ENCODE measurements around the gene CCR3. TPM values are rescaled to one million over a fixed set of nuclear protein-coding genes. Genes with fewer than 3 reads are reported as not detected.

The CCR3 gene
- total RNA-seq, 1 experiment from 2014 or later: not detected

DNA sequence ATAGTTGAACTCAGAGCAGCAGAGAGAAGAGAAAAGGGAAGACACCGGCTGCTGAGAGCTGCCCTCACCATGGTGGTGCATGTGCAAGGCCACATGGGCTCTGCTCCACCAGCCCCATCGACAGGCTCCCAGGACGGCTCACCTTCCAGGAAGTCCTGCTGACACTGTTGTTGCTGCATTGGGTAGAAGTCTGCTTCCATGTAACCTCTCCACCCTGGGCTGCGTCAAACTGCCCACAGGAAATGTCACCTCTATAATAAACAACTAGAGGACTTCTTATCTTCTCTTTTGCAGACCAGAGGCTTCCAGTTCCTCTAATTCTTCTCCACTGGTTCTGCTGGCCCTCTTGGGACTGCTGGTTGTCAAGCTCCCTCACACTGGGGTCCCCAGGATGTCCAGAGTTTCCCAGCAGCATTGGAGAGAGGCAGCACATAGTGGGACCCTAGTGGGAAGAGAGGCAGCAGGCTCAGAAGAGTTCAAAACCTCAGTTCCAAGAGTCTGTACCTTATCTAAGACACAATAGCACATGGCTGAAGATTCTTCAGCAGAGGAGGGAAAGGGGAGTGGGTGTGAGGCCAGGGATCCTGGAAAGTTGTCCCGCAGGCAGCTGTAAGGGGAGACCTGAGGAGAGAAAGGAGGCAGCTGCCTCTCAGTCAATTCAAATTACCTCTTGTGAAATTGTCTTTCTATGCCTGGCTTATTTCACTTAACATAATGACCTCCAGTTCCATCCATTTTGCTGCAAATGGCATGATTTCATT is 5.8 kb upstream of the CCR3 start:
- Histone ChIP-seq H3K36me3 (no peaks in the 10 kb centered on the region), H3K9me3 (replicated peaks) (no peaks in the 10 kb centered on the region; the same call in 1 of the 2 replicates), H3K27ac (no peak overlapping the region), H3K27me3 (peaks cover 4% of the 10 kb centered on the region; the same call in 1 of the 2 replicates), H3K4me3 (no peak overlapping the region), H3K4me1 (no peaks in the 10 kb centered on the region)
- no peak for DNase-seq

DNA sequence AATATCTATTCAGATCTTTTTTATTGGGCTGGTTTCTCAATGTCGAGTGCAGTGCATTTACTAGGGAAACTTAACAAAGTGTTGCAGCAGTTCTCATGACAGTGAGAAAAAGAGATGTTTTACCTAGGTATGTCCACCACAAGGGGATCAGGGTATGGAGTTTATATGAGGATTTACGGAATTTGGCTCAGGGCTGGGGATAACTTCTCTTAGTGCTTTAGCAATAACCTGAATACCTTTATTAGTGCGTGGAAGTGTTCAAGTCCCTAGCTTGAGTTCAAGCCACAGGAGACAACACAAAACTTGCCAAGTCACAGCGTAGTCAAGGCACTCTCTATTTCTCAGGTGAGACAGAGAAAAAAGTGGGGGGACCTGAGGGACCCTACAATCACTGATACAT is 3.9 kb upstream of the CCR3 start:
- H3K27ac ChIP-seq: no peak overlapping the region
- no peaks in the 10 kb centered on the region for H3K4me1 ChIP-seq
- H3K4me3 ChIP-seq: no peak overlapping the region
- peaks cover 4% of the 10 kb centered on the region; the same call in 1 of the 2 replicates for H3K27me3 ChIP-seq
- H3K9me3 ChIP-seq (replicated peaks): no peaks in the 10 kb centered on the region; the same call in 1 of the 2 replicates
- H3K36me3 ChIP-seq: no peaks in the 10 kb centered on the region
- no peak for DNase-seq

DNA sequence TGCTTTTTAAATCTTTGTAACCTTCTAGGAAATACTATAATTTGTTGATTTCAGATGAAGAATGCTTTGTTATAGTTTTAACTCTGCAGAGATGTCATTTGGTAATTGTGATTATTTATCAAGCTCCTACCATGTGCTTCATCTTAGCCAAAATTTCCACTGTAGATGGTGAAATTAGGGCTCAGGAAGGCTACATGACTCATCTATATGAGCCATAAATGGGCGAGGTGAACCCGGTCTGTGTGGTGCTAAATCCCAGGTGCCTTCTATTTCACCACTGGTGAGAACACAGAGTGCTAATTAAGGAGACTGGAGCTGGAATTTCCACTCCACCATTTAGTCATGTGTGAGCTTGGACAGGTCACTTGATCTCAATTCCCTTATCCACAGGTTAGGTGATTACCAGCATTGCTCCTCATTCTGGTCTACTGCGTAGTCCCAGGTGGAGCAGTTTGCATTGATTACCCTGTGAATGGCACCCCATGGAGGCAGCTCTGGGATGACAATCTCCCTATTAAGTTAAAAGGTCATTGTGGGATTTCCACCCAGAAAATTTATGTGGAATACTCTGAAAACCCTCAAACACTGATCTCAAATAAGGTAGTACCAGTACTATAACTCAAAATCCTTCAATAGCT is 2.8 kb upstream of the CCR3 start:
- no peak for DNase-seq
- Histone ChIP-seq H3K27me3 (peaks cover 4% of the 10 kb centered on the region; the same call in 1 of the 2 replicates), H3K27ac (no peak overlapping the region), H3K36me3 (no peaks in the 10 kb centered on the region), H3K4me1 (no peaks in the 10 kb centered on the region), H3K9me3 (replicated peaks) (no peaks in the 10 kb centered on the region; the same call in 1 of the 2 replicates), H3K4me3 (no peak overlapping the region)

DNA sequence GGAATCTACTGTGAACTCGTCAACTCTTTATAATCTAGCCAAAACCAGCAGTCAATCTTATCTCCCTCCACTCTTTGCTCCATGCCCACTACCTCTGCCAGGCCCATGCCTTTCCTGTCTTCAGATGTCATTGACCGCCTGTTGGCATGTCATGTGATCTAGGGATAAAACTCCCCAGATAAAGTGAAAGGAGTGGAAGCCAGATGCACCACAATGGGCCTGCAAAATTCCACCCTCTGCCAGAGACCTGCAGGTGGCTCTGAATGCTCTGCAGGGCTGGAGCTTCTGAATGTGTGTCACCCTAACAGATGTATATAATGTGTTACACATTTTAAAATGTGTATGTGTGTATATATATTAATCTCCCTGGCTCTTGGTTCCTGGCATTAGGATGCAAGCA is 2.3 kb upstream of the CCR3 start:
- H3K27me3 ChIP-seq: peaks cover 4% of the 10 kb centered on the region; the same call in 1 of the 2 replicates
- no peak for DNase-seq
- H3K4me3 ChIP-seq: no peak overlapping the region
- H3K9me3 ChIP-seq (replicated peaks): no peaks in the 10 kb centered on the region; the same call in 1 of the 2 replicates
- H3K36me3 ChIP-seq: no peaks in the 10 kb centered on the region
- H3K4me1 ChIP-seq: no peaks in the 10 kb centered on the region
- no peak overlapping the region for H3K27ac ChIP-seq

DNA sequence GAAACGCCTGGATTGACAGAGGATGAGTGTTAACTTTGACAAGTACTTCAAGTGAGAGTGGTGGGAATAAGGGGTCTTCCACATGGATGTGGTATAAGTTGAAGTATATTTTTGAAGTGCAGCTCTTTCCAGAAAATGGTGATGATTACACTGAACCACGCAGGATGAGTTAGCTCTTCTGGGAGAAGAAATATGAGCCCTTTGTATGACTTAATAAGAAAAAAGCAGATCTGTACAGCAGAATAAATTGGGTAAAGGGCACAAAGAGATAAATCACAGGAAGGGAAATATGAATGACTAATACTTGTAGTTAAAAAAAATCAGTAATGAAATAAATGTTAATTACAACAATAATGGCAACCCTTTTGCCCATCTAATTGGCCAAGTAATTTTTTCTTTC is 1.3 kb downstream of the CCR3 start:
- Histone ChIP-seq H3K4me3 (no peak overlapping the region), H3K27ac (no peak overlapping the region), H3K4me1 (no peaks in the 10 kb centered on the region), H3K9me3 (replicated peaks) (no peaks in the 10 kb centered on the region), H3K36me3 (no peaks in the 10 kb centered on the region), H3K27me3 (no peaks in the 10 kb centered on the region)
- DNase-seq: no peak

DNA sequence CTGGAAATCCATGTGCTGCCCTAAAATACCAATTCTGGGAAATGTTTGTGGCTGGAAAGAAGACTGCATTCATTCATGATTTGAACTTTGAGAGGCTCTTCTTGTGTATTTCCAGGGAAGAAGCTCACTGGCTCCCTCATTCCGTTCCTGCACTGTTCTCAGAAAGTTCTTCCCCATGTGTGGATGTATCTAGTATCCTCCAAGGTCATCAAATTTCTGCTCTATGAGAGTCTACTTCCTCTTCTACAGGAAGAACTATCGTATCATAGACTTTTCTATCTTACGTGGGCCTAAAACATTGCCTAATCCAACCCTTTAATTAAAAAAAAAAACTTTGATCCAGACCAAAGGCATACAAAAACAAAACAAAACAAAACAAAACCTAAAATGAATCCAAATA is 2.9 kb downstream of the CCR3 start:
- Histone ChIP-seq H3K27ac (no peak overlapping the region), H3K4me3 (no peak overlapping the region), H3K4me1 (no peaks in the 10 kb centered on the region), H3K9me3 (replicated peaks) (no peaks in the 10 kb centered on the region), H3K36me3 (no peaks in the 10 kb centered on the region), H3K27me3 (no peaks in the 10 kb centered on the region)
- DNase-seq: no peak

DNA sequence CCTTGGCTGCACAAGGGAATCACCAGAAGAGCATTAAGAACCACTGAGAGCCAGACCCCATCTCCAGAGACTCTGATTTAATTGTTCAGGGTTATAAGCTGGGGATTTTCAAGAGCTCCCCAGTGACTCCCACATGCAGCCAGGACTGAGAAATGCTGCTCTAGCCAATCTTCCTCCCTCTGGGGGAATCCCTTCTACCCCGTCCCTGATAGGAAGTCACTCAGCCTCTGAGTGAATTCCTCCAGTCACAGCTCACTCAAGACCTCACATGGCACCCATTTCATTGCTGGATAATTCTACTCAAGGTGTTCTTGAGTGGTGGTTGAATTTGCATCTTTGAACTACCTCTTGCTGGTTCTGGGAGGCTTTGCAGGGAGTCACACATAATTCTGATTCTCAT is 10.7 kb downstream of the CCR3 start:
- no peak overlapping the region for H3K4me3 ChIP-seq
- H3K4me1 ChIP-seq: no peaks in the 10 kb centered on the region
- no peak for DNase-seq
- H3K27me3 ChIP-seq: no peaks in the 10 kb centered on the region
- H3K9me3 ChIP-seq (replicated peaks): no peaks in the 10 kb centered on the region
- H3K27ac ChIP-seq: no peak overlapping the region
- no peaks in the 10 kb centered on the region for H3K36me3 ChIP-seq

DNA sequence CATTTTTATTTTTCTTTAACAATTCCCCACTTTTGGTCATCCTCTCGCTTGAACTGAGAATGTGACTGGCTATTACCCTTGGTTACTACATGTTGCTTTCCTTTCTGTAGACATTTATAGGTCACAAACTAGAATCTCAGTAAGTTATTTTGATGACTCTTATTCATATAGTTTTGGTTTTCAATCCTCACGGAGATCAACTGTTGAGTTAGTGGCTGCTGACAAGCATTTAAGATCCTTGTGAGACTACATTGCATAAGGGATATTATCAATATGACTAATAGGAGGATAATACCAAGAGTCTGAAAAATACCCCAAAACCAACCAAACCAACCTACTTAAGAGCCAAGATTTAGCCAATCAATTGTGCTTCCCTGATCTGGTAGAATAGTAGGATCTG is 16.3 kb downstream of the CCR3 start:
- no peaks in the 10 kb centered on the region for H3K27me3 ChIP-seq
- no peaks in the 10 kb centered on the region for H3K36me3 ChIP-seq
- no peak for DNase-seq
- H3K4me1 ChIP-seq: no peaks in the 10 kb centered on the region
- H3K9me3 ChIP-seq (replicated peaks): no peaks in the 10 kb centered on the region
- no peak overlapping the region for H3K27ac ChIP-seq
- H3K4me3 ChIP-seq: no peak overlapping the region

DNA sequence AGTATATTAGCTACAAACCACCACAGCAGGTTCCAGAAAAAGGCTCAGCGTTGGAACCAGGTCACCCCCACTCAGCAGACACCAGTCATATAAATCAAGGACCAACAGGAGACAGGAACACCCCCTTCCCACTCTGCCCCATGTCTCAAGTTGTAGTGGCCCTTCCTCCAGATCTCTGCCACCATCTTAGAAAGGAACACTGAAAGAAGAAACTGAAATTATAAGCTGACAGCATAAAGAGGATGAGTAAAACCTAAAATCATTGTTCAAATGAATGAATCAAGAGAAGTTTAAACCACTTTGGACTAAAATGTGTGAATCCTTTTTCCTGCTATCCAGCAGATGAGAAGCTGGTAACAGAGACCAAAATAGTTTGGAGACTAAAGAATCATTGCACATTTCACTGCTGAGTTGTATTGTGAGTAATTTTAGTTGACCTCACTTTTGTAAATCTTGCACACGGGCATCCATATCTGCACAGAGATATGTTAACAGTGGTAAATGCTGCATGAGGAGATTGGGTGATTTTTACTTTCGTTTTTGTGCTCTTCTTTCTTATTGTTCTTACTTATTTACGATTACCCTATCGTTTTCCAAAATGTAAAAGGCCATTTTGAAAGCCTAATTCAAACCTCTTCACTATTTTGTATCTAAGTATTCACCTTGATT is 19.8 kb downstream of the CCR3 start:
- DNase-seq: no peak
- H3K36me3 ChIP-seq: no peaks in the 10 kb centered on the region
- H3K4me3 ChIP-seq: no peak overlapping the region
- no peaks in the 10 kb centered on the region for H3K9me3 ChIP-seq (replicated peaks)
- H3K4me1 ChIP-seq: no peaks in the 10 kb centered on the region
- H3K27me3 ChIP-seq: no peaks in the 10 kb centered on the region
- no peak overlapping the region for H3K27ac ChIP-seq

DNA sequence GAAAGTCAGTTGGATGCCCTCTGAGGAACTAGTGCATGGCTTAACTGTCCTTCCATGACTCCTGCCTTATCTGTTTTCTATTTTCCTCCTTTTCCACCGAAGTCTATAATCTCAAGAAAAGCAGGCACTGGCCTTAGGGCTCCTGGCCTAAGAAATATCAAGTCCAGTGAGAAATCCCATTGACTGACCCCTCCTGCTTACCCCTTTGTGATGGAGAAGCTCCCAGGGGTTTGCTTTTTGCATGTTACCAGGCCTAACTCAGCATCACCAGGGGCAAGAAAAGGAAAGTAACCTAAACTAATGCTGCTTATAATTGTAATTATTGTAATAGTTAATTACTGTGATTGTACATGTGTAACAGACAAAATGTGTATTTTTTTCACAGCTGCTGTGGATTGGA is 21.7 kb downstream of the CCR3 start:
- Histone ChIP-seq H3K9me3 (replicated peaks) (no peaks in the 10 kb centered on the region), H3K4me1 (no peaks in the 10 kb centered on the region), H3K27me3 (no peaks in the 10 kb centered on the region), H3K27ac (no peak overlapping the region), H3K36me3 (no peaks in the 10 kb centered on the region), H3K4me3 (no peak overlapping the region)
- DNase-seq: no peak

DNA sequence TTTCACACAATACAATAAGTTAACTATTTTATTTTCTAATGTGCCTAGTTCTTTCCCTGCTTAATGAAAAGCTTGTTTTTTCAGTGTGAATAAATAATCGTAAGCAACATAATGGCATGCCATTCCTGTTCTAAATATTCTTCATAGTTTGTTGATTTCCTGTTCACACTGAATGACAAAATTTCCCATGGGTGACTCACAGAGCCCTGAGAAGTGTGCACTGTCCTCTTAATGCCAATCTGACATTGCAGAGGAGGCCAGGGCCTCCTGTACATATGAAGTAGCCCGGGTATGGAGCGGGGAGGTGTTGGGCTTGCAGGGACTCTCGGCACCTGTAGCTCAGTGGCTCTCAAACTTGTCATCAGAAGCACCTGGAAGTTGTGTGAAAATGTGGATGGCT is 24.3 kb downstream of the CCR3 start:
- Histone ChIP-seq H3K4me1 (no peaks in the 10 kb centered on the region), H3K36me3 (no peaks in the 10 kb centered on the region), H3K4me3 (no peak overlapping the region), H3K9me3 (replicated peaks) (no peaks in the 10 kb centered on the region), H3K27me3 (no peaks in the 10 kb centered on the region), H3K27ac (no peak overlapping the region)
- no peak for DNase-seq

DNA sequence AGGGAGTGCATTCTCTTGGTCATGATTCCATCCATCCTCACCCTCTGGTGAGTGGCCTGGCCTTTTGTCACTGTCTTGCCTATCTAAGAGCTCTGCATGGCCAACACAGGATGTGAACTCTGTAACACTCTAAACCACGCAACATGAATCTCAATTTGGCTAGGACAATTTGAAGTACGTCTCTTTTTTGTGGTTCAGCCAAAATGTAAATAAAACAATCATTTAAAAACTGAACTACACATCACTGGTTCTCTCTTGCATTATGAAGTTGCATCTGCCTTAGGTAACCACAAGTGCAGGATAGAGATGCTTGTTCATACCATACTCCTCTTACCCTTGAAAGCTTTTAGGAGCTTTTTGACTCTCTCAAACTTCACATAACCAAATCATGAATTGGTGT is 27.3 kb downstream of the CCR3 start:
- H3K4me1 ChIP-seq: no peaks in the 10 kb centered on the region
- no peaks in the 10 kb centered on the region for H3K9me3 ChIP-seq (replicated peaks)
- no peak overlapping the region for H3K4me3 ChIP-seq
- no peak for DNase-seq
- H3K27me3 ChIP-seq: no peaks in the 10 kb centered on the region
- no peak overlapping the region for H3K27ac ChIP-seq
- H3K36me3 ChIP-seq: no peaks in the 10 kb centered on the region

DNA sequence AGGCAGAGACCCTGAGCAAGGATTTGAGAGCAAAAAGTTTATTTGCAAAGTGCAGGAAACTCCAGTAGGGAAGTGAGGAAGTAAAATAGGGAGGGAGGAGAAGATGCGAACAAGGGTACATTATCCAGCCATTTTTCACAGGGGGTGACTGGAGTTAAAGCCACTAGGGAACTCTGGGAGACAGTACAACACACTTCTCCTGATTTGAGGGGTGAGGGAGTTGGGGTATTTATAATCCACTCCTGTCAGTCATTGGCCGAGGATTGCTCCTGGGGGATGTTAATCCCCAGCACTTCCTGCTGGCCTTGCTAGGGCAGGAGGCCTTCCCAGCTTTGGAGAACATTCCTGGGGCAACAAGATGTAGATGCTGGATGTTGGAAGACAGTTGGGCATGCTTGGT is 28.2 kb downstream of the CCR3 start:
- Histone ChIP-seq H3K4me1 (no peaks in the 10 kb centered on the region), H3K27me3 (no peaks in the 10 kb centered on the region), H3K4me3 (no peak overlapping the region), H3K36me3 (no peaks in the 10 kb centered on the region), H3K9me3 (replicated peaks) (no peaks in the 10 kb centered on the region), H3K27ac (no peak overlapping the region)
- no peak for DNase-seq

DNA sequence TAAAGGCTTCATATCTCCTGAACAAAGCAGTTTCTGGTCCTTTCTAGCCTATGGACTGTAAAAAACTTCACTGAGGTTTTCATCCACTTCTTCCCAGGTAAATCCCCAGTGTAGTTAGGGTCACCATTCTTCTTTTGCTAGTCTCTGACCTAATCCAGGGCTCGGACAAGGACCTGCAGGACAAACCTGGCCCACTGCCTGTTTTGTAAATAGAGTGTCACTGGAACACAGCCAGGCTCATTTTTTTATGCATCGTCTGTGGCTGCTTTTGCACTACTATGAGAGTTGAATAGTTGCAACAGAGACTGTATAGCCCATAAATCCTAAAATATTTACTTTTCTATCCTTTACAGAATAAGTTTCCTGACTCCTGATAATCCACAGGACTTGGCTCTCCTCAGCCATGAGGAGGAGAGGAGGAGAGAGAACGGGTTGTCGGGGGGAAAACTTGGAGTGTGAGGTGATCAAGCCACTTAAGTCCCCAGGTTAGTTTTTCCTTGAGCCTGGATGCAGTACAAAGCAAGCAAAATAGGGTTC is 29.0 kb downstream of the CCR3 start:
- Histone ChIP-seq H3K4me1 (no peaks in the 10 kb centered on the region), H3K4me3 (no peak overlapping the region), H3K27me3 (no peaks in the 10 kb centered on the region), H3K36me3 (no peaks in the 10 kb centered on the region), H3K27ac (no peak overlapping the region), H3K9me3 (replicated peaks) (no peaks in the 10 kb centered on the region)
- no peak for DNase-seq

DNA sequence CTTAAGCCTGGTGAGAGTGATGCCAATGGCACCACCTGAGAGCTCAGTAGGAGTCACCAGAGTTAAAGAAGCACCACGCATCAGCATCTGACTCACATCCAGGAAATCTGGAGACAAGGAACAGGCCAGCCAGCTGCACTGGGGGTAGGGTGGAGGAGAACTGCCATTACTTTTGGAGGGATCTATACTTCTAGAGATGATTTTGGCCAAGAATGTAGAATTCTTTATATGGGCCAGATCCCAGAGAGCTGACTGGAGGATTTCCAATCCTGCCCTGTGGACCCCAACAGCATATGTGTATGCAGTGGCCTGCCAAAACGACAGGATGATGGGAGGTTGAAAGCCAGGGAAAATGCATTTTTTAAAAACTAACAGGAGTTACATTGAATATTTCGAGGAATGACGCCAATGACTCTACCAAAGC is 29.8 kb downstream of the CCR3 start:
- Histone ChIP-seq H3K4me3 (no peak overlapping the region), H3K36me3 (no peaks in the 10 kb centered on the region), H3K9me3 (replicated peaks) (no peaks in the 10 kb centered on the region), H3K27me3 (no peaks in the 10 kb centered on the region), H3K4me1 (no peaks in the 10 kb centered on the region), H3K27ac (no peak overlapping the region)
- no peak for DNase-seq
